Activated CD8-positive, alpha-beta memory T cell treated with anti-CD3 and anti-CD28 coated beads, Interleukin-2, amount 50 U/mL, for 48 hours (primary cell): ENCODE measurements around the gene FASN.

ENCODE experiments used
- DNase-seq: peaks from one replicate; pipeline ENCODE4 v3.0.0-alpha.2; 2020

FASN gene

DNA sequence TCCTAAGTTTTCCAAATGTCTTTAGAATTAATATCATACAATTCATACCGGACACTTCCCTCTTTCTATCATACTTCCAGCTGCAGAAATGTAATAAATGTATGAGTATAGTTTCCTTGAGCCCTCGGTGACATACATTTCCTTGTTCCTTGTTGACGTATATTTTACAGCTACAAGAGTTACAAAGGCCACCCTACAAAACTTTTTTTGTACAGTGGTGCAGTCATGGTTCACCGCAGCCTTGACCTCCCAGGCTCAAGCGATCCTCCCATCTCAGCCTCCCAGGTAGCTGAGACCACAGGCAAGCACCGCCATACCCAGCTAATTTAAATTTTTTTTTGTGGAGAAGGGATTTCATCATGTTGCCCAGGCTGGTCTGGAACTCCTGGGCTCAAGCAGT is 25.2 kb downstream of the FASN start:
- no peak for DNase-seq

DNA sequence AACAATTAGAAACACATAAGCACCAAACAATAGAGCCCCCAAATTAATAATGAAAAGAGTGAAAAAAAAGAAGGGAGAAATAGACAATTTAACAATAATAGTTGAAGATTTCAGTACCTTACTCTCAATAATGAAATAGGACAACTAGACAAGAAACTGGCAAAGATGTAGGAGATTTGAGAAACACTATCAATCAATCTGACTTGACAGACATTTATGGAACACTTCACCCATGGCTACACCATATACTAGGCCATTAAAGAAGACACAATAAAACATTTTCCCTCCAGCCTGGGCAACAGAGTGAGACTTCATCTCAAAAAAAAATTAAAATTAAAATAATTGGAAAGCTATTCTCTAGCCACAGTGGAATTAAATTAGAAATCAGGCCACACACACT is 27.4 kb downstream of the FASN start:
- no peak for DNase-seq

DNA sequence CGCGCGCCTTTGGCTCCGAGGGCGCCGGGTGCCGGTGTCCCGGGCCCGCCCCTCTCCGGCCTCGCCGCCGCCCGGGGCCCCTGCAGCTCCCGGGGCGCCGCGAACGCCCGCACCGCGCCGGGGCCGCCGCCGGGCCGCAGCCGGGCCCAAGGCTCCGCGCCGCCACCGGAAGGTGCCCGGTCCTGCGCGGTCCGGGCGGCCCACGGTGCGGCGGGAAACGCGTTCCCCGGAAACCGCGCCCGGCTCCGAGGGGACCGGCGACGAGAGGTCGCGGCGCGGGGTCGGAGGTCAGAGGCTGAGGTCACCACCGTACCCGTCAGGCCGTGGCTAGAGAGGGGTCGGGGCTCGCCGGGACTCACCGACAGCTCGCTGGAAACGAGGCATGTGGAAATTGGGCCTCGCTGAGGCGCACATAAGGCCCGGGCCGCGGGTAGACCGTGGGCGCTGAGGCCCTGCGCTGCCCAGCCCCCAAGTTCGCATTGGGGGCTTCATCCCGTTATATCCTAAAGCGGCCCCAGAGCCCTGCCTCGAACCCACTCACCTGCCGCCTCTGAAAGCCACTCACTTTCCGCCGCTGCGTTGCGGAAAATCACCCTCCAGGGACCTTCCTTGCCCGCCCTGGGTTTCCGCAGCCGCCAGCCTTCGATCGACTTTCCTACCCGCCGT is 32.3 kb downstream of the FASN start, which contains the start of gene DUS1L:
Gene DUS1L (minus strand): TSS at position 167 of the 666 bp plus-strand sequence. CDS start 745 bp downstream, outside the sequence.
- DNase-seq, result peak; percentile 93

DNA sequence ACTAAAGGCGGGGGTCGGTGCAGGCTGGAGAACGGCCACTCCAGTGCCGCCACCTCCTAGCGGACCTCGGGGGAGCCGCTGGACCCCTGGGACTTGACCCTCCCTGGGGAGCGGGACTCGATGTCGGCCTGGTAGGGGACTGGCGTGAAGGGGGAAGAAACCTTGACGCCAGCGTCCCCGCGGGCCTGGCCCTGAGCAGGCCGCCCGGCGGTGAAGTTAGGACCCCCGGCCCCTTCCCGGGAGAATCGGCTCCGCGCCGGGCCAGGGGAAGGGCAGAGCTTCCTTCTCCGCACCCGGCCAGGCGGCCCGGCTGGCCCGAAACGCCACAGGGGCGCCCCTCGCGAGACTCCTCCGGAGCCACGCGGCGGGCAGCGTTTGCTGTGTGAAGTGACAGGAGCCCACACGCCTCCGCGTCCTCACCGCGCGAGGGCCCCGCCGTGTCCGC is 32.8 kb downstream of the FASN start:
- DNase-seq, result no peak

GRCh38 chr17:82064433-82065192 is 33.4 kb downstream of the FASN start:
- no peak for DNase-seq

DNA sequence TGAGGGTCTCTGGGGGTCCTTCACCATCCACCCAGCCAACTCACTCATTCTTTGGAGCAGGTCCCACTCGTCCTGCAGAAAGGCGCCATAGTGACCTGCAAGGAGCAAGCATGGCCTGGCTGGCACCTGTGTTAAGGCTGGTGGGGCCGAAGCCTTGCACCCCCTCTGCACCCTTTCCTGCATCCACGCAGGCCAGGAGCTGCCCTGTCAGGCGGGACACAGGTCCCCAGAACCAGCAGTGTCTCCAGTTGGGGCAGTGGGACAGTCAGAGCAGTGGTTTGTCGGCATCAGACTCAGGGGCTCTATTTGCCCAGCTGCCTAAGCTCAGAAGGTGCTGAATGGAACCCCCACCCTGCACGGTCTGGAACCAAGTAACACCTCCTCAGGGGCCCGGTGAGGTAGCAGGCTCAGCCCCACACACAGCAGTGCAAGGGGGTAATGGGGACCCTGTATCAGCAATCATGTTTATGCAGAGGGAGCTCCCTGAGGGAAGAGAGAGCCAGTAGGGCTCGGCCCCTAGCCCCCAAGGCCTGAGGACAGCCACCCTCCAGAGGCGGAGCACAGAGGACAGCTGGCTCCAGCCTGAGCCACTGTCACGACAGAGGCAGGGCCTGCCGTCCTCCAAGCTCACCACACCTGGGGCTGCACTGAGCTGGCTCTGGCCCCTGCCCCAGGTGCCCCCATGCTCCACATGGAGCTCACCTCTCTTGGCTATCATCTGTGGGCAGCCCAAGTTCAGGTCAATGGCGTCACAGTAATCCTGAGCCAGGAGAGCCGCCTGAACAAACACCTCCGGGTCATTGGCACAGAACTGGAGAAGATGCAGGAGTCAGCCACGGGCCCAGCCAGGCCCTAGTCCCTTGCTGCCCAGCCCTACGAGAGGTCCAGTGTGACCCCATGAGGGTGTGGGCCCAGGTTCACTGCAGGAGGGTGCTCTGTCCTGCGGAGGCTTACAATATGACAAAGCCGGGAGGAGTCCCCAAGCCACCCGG is 34.3 kb downstream of the FASN start:
- DNase-seq, result no peak

DNA sequence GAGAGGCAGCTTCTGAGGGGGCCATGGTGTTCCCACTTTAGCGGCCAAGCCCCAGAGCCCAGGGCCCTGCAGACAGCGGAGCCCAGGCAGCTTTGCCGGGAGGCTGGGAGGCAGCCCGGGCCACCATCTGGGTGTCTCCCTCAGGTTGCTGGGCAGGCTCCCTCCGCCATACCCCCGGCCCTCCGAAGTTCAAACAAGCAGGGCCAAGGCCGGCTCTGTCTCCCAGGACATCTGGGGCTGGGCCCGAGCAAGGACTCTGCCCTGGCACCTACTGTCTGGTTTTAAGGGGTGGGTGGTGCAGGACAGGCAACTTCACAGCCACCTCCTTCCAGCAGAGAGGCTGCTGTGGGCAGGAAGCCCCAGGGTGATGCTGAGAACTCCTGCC is 35.1 kb downstream of the FASN start:
- DNase-seq, result no peak

DNA sequence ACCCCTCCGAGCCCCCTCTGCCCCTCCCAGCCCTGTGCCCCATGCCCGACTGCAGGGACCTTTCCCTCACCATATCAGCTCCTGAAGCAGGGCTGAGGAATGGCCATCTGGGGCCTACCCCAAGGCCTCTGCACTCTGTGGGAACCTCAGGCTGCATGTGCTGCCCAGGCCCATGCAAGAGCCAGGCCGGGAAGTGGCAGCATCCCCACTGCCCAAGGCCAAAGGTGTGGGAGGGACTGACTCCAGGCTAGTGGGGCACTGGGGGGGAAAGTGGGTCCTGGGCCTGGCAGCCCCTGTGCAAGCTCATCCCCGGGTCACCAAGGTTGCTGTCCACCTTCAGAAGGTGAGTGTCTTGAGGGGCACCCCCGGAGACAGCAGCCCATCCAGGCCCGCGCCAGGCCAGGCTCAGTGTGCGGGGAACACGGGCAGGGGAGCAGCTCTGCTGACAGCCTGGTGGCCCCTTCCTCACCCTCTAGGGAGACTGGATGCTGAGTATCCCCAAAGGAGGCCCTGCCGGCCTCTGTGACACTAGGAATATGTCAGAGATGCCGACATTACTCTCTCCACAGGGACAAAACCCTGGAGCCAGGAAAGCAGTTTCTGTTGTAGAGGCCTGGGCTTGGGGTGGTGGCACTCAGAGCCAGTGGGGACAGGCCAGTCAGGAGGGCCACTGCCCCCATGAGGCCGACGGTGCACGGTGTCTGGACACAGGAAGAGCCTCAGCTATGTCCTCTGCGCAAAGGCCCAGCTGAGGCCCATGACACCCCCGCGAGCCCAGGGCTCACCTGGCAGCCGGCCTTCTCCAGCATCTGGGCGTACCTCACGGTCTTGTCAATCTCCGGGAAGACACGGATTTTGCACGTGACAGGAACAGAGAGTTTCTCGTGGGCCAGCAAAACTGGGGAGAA is 35.7 kb downstream of the FASN start:
- DNase-seq, result no peak

GRCh38 chr17:82061047-82061925 is 36.8 kb downstream of the FASN start:
- no peak for DNase-seq

DNA sequence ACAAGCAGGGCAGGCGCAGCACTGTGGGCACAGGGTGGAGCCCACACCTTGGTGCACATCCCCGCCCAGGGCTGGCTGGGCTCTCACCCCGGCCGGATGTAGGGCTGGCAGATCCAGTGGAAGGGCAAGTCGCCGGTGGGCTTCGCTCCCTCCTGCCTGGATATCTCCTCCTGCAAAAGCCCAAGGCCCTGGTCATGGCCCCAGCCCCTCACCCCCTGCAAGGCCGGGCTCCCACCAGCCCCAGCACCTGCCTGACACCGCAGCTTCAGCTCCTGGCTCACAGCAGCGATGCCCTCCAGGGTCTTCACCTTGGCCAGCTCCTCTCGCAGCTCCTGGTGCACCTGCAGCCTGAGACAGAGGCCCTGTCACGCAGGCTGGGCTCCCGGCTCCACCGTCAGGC is 37.4 kb downstream of the FASN start:
- DNase-seq, result no peak

DNA sequence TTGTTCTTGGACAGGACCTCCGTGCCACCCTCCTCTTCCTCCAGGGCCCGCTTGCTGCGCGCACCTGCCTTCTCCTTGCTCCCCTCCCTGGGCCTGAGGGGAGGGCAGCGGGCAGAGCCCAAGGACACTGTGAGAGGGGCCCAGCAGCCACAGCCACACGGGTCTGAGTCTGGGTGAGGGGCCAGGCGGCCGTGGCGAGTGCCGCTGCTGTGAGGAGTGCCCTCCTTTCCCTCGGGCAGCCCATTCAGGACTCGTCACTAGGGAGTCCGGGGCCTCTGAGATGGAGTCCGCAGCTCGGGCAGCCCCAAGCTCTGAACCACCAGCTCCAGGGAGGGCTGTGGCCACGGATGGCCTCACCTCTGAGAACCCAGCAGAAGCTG is 38.0 kb downstream of the FASN start:
- DNase-seq, result no peak

GRCh38 chr17:82059272-82060000 is 38.6 kb downstream of the FASN start:
- no peak for DNase-seq

DNA sequence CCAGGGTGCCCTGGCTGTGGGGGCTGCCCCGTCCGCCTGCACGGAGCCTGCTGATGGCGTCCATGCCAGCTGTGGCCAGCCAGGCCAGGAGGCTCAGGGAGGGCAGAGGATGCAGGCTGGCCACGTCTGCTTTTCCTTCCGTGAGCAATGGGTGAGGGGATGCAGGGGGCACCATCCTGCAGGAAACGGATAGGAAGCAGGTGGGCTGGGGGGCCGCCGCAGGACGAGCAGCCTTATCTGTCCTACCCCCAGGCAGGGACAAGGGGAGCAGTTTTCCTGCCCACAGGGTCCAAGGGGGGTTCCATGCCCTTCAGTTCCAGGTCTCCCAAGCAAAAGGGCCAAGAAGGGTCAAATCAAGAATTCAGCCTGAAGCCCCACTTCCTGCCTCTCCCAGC is 39.2 kb downstream of the FASN start:
- DNase-seq, result no peak

GRCh38 chr17:82058230-82058854 is 39.7 kb downstream of the FASN start:
- DNase-seq, result no peak

DNA sequence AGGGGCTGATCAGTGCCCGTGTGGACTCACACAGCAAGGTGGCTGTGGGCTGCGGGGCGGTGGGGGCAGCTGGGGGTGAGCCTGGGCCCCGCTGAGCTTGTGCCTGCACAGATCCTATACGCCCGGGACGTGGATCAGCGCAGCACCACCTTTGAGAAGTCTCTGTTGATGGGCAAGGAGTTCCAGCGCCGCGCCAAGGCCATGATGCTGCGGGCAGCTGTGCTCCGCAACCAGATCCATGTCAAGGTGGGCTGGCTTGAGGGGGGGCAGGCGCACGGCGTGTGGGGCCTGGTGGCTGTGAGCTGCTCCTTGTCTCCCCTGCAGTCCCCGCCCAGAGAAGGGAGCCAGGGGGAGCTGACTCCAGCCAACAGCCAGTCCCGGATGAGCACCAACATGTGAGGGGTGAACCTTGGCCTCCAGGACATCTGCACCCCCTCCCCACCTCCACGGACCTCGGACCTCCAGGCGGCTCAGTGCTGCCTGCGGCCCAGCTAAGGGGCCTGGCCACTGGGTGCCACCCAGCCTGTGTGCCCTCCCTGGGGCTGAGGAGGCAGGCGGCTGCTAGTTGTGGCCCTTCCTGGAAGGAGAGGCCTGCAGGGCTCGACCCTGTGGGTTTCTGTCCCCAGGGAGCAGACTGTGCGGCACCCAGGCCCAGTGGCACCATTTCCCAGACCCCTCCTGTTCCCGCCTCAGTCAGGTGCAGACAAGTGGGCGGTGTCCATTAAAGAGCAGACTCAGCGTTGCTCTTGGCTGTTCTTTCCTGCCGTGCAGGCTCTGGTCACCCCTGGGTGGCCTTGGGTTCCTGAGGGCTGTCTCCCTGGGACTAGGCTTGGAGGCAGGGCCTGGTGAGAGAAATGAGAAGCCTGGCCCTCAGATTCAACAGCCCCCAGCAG is 41.1 kb downstream of the FASN start:
- DNase-seq, result no peak

GRCh38 chr17:82055965-82056728 is 41.9 kb downstream of the FASN start:
- DNase-seq, result no peak

DNA sequence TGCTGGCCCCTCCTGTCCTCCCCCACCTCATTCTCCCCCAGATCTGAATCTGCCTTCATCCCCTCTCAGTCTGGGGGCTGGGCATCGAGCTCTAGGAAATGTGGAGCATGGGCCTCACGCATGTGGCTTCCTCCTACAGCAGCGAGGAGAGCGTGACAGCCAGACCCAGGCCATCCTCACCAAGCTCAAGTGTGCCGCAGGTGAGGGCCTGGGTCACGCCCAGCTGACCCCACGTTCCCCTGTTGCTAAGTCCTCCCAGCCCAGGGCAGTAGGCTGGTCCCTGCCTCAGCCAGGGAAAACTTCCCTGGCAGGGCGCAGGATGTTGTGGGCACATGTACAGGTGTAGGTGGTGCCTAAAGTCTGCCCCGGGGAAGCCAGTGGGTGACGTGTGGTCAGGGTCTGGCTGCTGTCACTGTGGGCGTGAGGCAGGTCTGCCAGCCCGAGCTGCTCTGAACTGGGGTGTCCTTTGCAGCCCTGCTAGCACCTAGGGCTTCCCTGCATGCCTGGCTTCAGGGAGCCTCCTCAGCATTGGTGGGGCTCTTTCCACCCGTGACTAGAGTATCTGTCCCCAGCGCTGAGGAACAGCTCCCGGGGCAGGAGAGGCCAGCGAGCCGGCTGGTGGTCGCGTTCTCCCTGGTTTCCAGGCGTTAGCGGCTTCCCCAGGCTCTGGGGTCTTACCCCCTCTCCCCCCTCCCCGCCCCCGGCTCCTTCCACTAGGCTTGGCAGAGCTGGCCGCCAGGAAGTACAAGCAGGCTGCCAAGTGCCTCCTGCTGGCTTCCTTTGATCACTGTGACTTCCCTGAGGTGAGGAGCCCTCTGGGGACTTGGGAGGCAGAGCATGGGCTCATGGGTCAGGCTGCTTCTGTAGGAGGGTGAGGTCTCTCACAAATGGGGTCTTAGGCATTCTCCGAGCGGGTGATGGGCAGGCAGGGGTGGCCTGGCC is 42.7 kb downstream of the FASN start:
- DNase-seq, result no peak
